ENCODE results near the gene WDR35.
"Not testable (repeated sequence)": the region's sequence is repeated elsewhere in the genome, so short reads cannot be mapped to it uniquely, and the experiment has no call there.

Gene WDR35

DNA sequence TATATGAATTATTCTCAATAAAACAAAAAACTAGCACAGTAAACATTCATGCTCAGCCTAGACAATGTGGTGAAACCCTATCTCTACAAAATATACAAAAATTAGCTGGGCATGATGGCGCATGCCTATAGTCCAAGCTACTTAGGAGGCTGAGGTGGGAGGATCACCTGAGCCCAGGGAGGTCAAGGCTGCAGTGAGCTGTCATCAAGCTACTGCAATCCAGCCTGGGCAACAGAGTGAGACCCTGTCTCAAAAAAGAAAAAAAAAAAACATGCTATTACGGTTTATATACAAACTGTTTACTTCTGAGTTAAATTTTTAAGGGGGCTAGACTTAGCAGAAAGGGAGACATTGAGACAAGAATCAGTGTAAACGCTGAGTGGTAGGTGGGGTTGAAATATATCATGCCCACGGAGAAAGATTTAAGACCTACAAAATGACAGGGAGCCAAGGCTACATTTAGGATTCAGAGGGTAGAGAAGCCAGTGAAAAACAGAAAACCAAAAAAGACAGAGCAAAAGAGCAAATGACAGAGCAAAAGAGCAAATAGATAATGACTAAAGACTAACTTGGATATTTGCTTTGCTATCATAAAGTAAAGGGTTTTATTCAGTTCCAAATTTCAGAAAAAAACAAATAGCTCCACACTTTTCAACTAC is 95.6 kb downstream of the WDR35 start:
- no peak for DNase-seq (ENCODE audit: low spot score)

DNA sequence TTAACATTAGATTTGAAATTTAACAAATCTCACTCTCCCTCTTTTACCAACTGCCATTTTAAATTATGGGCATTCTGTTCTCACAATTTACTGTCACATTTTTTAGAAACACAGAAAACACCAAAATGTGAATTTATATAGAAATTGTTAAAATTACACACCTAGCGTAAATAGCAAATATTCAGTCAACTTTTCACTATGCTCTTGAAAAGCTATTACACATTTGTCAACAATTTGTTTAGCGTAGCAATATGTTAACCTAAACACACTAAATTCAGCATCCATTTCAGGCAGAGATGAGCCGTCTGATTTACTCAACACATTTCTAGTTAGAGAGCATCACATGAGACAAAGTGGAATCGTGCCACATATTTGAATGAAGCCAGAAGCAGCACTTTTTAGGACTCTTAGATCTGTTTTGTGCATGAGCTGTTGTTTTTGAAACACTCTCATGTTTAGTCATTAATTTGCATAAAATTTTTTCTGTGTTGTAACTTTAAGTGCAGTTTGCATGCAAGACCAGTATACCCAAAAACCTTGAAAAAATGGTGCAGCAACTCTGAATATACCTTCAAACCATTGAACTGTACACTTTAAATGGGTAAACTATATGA is 96.3 kb downstream of the WDR35 start:
- DNase-seq (ENCODE audit: low spot score) = no peak

DNA sequence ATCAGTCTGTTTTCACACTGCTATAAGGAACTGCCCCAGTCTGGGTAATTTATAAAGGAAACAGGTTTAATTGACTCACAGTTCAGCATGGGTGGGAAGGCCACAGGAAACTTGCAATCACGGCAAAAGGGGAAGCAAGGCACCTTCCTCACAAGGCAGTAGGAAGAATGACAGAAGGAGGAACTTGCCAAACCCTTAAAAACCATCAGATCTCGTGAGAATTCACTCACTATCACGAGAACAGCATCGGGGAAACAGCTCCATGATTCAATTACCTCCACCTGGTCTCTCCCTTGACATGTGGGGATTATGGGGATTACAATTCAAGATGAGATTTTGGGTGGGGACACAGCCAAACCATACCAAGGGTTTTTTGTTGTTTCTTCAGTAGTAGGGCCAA is 97.9 kb downstream of the WDR35 start:
- DNase-seq (ENCODE audit: low spot score) = peak; percentile 30

DNA sequence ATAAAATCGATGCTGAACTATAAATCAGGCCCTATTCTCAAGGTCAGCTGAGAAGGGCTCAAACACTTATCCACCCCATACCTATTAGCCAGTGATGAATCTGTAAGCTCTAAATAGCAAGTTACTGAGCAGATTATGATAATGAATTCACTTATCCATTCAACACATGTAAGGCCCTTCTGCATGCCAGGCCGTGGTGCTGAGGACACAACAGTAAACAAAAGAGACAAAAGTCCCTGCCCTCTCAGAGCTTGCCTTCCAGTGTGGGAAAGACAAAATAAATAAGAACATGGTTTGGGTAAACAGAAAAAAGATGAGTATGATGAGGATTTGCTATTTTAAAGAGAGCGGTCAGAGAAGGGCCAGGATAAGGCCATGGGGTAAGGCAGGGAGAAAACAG is 99.8 kb downstream of the WDR35 start:
- no peak for DNase-seq (ENCODE audit: low spot score)

DNA sequence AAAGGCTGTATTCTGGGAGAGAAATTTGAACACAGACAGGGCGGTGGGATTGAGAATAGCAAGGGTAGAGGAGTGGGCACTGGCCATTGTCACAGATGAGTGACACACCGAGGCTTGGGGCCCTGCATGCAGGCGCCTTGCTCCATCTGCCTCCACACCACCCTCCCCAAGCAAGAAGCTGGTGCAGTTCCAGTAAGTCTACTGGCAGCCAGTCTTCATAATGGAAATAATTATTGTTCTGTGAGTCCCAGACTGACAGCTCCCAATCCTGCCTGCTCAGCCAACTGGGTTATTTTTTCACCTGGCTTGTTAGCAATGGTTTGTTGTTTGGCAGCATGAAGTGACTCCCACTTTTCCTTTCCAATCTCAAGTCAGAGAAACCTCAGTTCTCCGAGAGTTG is 101.1 kb downstream of the WDR35 start:
- DNase-seq (ENCODE audit: low spot score) = no peak

DNA sequence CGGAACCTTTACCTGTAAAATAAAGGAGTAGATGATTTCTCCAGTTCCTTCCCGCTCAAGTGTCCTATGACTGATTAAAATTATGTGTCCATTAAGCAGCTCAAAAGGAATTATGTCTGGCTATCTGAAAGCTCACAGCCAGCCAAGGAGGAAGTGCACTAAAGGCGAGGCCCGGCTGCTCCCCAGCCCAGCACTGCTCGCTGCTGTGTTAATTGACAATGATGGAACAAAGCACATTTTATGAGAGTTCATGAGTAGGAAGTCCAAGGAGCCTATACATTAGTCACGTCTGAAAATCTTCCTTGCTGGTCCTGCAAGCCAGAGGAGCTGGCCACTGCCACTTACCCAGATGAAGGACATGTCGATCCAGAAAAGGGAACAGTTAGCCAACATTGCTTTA is 102.4 kb downstream of the WDR35 start:
- DNase-seq (ENCODE audit: low spot score) = peak; percentile 19

DNA sequence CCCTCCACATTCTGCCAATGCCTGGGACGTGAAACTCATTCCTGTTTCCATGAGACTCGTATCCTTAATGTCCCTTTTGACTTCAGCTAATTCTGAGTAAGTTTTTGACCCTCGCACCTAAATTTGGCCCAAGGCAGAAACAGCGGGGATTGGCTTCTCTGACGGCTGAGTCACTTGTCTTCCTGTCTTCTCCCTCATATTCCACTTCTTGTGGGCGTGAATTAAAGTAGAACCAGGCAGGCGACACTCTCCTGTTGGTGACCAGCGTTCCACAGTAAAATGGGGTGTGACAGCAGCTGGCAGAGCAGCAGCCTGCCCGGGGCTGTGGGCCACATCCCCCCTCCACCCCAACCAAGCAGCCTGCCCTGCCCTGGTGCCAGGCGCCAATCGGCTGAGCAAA is 103.6 kb downstream of the WDR35 start:
- no peak for DNase-seq (ENCODE audit: low spot score)

DNA sequence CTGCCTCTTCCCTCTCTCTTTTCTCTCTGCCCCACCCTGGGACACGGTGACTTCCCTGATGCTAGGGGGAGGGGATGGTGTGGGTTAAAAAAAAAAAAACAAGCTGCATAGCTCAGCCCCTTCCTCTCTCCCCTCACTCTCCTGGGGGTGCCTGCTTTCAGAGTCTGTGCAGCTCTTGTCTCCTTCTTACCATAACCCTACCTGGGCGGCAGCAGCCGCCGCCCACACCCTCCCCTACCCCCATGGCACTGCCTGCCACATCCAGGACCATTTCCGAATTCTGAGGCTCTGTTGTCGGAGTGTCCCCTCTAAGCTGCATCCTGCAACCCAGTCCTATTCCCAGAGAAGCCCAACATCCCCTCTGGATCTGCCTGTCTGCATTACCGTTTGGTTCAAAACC is 104.1 kb downstream of the WDR35 start:
- DNase-seq (ENCODE audit: low spot score) = no peak

DNA sequence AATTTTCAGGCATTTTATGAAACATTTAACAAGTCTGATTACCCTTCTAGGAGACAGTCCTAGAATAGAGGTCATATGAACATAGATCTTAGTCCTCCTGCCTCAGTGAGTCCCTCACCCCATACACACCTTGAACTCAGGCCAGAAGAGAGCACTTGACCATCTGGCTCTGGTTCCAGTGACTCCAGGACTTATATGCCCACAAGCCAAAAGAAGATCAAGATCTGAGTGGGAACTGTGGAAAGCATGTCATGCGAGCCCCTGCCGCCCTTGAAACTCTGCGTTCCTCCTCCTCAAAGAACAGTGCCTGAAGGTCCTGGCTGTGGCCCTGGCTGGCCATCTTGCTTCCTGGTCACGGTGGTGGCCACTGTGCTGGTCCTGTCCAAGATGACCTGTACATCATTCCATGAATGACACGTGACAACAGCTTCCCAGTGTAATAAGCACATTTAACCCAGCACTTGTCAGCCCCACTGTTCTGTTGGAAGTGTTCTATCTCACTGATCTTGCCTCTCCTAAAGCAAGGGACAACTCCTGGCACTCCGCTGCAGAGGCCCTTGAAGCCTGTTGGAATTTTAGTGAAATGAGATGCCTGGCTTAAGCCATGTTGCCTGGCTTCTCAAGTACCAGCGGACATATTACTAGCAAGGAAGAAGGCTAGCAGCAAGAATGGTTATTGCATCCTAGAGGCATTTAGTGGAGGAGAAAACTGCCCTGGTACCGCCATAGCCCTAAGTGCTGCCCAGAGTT is 105.8 kb downstream of the WDR35 start:
- no peak for DNase-seq (ENCODE audit: low spot score)

DNA sequence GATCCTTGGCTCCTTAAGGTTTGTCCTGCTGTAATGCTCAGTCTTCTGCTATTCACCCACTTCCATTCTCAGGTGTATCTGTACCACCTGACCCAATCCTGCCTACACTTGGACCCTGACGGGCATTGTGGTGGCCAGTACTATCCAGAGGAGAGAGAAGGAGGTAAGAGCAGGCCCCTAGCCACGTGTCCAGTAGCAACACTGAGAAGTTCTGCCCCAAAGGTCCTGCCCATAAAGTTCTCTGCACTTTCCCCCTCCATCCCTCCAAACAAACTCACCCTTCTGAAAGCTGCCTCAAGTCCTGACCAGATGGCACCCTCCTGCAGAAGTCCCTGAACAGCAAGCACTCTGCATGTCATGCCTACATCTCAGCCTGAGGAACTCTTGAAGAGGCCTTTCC is 106.4 kb downstream of the WDR35 start:
- DNase-seq (ENCODE audit: low spot score) = no peak

DNA sequence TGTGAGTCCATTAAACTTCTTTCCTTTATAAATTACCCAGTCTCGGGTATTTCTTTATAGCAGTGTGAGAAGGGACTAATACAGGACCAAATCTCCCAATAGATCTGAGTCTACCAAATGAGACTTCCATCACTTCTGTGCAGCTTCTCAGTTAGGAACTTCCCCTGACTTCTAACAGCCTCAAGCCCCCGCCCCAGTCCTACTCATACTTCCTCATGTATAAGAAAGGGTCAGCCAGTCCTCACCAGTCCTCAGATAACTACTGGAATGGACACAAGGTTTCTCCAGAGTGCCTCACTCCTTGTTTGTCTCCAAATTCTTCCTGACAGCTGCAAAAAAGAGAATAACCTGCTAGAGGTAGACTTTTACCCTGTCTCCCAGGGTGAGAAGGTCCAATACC is 107.6 kb downstream of the WDR35 start:
- no peak for DNase-seq (ENCODE audit: low spot score)

DNA sequence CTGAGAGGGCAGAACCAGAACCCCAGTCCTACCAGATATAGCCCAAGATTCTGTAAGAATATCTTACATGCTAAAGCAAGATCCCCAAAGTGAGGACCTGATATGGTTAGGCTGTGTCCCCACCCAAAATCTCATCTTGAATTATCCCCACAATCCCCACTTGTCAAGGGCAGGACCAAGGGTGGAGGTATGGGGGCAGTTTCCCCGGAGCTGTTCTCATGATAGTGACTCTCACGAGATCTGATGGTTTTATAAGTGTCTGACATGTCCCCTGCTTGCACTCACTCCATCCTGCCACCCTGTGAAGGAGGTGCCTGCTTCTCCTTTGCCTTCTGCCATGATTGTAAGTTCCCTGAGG is 108.0 kb downstream of the WDR35 start:
- no peak for DNase-seq (ENCODE audit: low spot score)

DNA sequence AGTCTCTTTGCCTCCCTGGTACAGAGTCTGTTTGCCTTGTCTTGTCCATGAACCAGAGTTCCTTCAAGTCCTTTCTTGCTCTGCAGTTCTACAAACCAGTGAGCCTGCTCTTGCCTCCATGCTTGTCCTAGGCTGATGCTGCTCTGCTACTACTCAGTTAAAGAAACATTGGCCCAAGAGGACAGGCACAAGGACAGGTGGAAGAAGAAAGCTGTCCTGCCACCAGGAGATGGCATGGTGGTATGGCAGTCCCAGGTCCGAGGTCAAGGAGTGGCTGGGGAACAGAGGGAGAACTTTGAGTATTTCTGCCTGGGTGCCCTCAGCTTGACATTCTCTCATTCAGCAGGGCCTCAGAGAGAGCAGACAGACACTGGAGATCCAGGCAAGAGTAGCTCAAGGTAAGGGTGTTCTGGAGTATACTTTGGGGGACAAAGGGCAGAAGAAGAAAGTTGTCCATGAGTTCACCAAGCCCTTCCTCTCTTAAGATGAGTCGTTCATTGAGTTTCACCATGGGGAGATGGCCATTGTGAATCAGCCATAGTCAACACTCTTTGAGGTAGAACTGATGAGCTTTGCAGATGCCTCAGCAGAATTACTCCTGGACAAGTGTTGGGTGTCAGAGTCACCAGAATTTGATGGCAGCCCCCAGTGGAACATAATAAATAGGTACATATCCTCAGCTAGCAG is 108.5 kb downstream of the WDR35 start:
- DNase-seq (ENCODE audit: low spot score) = no peak

DNA sequence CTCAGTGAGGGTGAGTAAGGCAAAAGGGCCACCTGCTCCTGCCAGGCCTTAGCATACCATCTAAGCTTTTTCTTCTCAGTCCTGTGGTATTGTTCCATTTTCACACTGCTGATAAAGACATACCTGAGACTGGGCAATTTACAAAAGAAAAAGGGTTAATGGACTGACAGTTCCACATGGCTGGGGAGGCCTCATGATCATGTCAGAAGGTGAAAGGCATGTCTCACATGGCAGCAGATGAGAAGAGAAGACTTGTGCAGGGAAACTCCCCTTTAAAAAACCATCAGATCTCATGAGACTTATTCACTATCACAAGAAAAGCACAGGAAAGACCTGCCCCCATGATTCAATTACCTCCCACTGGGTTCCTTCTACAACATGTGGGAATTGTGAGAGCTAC is 109.7 kb downstream of the WDR35 start:
- DNase-seq (ENCODE audit: low spot score) = not testable (repeated sequence)

DNA sequence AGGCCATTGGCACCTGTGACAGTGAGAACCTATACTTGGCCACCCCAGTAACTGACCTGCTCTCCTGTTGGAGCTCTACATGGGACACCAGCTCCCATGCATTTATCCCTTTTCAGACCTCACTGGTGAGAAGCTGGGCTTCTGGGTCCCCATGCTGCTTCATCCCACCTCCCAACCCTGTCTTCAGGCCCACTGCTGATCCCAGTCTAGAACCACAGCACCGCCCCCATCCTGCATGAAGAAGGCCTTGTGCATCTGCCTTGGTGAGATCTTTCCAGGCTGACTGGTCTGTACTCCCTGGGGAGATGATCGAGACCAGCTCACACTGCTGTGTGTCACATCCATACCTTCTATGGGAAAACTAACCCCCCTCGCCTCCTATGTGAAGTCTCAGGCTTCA is 110.8 kb downstream of the WDR35 start:
- DNase-seq (ENCODE audit: low spot score) = no peak

DNA sequence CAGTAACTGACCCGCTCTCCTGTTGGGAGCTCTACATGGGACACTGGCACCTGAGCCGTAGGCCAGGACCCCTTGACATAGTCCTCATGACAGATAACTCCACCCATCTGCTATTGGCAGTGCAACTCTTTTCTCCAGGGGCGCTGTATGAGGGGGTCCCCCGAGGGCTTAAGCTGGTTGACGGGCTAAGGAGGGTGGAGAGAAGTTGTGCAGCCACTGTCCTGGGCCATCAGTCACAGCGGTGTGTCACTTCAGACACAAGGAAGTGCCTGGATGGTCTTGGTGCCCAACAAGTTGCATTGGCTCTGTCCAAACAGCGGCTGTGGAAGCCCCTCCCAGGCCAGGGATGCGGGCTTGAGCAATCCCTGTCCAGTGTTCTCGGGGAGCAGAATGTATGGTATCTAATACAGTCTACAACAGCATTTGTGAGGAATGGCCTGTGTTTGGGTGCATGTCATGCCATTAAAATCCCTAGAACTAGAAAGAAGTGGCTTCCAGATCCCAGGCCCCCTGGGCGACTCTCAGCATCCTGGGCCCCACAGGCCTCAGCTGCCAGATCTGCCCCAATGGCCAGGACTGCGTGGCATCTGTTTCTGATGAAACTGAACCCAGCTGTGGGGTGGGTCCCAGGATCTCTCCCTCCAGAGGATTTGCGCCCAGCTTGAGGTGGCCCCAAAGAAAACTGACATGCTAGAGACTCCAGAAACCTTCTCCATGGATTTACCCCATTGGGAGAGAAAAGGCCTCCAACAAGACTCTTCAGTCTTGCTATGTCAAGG is 111.4 kb downstream of the WDR35 start:
- DNase-seq (ENCODE audit: low spot score) = no peak

DNA sequence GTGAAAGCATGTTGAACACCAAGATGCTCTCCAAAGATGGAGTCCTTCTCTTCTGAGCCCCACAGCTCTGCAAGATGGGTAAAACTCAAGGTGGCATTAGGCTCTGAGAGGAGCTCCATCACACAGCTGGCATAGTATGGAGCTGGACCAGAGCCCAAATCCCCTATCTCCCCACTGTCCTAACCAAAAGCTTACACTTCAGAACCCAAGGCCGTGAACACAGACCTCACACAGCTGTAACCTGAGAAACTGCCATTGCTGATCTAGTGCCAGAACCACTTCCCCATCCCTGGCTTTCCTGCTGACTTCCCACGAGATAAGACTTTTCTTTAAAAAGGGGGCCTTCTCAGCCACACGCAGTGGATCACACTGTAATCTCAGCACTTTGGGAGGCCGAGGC is 113.2 kb downstream of the WDR35 start:
- DNase-seq (ENCODE audit: low spot score) = no peak

DNA sequence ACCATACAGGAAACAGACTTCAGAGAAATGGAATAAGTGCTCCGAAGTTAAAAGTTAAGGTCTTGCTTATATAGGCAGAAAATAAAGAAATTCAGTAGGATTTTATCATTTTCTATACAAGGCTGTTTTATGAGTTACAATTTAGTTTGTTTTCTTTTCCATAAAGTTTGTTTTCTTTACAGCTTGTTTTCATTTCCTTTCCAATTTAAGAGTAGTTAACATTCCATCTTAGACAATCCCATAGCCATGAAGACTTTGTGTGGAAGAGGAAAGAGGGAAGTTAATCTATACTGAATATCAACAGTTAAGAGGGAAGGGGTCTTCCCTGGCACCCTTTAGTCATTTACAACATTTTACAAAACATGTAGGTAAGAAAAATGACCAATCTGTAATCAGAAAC is 114.6 kb downstream of the WDR35 start:
- no peak for DNase-seq (ENCODE audit: low spot score)

DNA sequence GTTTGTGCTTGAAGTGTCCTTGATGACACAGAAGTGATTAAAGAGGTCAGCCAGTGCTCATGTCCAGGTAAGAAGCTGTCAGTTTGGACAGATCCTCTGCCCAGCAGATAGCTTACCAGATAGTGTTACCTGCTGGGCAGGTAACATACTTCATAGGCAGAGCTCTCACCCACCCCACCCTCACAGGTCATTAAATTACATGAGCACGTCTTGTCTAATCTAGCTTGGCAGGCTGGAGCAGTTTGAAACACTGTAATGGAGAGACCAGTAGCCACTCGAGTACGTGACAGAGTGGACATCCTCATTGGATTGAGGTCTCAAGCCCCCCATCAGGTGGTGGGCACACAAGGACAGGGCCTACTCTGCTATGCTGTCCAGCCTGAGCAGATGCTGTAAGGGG is 115.2 kb downstream of the WDR35 start:
- no peak for DNase-seq (ENCODE audit: low spot score)

DNA sequence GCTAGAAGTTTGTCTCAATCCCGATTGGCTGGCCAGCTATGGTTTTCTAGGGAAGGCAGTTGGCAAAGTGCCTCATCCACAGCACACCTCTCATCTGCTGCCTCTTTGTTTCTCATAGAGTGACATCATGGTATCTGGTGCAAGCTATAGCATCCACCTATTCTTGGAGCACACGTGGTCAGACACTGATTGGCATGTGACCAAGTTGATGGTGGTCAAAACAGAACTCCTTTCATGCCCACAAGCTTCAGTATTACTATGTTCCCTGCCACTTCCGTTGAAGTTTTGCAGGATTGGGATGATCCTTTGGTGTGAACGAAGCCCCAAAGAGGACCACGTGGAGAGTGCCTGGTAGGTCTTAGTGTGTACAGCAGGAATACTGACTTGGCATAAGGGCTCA is 116.9 kb downstream of the WDR35 start:
- no peak for DNase-seq (ENCODE audit: low spot score)

DNA sequence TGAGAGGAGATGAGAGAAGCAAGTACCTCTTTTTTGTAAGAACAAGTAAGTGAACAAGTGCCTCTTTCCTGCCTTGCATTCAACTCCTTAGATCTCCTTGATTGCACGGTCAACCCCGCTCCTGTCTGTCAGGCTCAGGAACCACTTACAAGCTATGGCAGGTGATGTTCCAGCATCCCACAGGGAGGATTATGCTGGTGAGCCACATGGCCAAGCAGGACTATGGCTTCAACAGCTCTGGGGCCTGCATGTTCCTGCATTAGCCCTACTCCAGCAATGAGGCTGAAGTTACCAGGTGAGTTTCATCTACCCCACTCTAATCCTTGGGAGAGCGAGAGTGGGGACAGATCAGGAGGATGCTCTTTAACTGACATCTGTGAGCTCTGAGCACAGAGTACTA is 117.6 kb downstream of the WDR35 start:
- no peak for DNase-seq (ENCODE audit: low spot score)

DNA sequence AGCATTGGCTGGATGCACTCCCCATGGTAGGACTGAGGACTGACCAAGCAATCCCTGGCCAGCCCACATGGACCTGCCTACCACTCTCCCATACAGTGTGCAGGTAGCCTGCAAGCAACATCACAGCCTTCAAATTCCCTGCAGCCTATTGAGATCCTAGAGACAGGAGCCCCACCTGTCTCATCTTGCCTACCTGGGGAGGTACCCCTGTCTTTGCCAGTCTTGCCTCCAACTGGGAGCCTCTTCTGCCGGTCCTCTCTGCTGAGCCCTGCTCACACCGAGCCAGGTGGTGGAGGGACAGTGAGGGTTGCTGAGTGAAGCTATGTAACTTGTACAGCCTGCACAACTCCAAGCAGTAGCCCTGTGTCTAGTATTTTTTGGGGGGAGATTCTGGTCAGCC is 118.1 kb downstream of the WDR35 start:
- no peak for DNase-seq (ENCODE audit: low spot score)
